ENCODE measurements around the gene MEGF8.
"Not testable (repeated sequence)": the region's sequence is repeated elsewhere in the genome, so short reads cannot be mapped to it uniquely, and the experiment has no call there.

MEGF8 gene

DNA sequence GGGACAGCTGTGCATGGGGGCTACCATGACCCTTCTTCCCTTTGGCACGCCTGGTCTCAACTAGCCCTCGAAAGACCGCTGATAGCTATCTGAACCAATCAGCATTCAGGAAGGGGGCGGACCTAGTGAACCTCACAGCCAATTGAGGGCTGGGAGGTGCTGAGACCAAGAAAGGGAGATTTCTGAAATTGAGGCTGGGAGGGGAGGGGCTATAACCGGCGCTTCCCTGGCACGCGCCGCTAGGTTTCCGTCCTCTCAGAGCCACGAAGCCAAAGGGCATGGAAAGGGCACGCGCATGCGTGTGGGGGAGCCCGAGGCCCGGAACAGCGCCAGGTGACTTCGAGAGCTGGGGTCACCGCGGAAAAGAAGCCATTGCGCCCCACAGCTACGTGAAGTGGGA, 18.8 kb upstream of the MEGF8 start:
- DNase-seq, result no peak

DNA sequence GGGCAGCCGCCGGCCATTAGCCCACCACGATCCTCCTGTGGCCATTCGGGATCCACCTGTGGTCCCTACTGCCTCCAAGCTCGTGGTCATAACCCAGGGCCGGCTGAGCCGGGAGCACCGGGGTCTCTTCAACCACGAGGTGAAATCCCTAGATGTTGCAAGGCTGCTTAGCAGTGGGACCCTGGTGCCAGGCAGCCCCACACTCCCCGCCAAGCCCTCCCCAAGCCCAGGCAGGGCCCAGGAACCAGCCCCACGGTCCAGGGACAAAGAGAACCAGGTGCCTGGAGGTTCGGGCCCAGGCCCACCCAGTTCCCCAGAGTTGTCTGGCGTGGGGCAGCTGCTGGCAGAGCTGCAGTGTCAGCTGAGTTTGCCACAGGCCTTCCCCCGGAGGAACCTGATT, 15.7 kb upstream of the MEGF8 start:
- no peak for DNase-seq

DNA sequence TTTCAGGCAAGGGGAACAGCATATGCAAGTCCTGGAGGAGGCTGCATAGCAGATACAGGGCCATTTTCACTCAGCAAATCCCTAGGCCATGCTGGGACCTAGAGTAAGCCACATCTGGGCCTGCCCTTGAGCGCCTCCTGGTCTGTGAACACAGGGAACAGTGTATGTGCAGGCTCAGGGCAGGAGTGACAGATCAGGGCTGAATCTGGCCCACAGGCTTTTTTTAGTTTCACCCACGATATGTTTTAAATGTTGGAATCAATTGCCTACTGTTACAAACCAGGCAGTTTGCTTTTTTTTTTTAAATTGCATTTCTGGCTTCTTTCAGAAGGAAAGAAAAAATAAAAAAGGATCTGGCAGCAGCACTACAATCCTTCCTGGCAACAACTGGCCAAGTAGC, 13.8 kb upstream of the MEGF8 start:
- DNase-seq, result no peak

DNA sequence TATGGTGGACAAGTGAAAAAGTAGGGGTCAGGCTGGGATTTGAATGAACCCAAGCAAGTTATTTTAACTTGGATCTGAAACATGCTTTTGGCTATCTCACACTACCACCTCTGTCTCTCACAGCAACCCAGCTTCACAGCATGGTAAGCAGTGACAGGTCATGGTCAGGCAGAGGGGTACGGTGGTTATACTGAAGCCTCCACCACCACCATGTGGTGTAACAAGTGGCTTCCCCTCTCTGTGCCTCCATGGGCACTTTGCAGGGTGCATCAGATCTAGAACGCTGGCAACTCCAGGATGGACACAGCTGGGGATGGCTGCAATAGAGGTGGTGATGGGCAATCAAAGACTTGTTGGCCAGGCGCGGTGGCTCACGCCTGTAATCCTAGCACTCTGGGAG, 13.1 kb upstream of the MEGF8 start:
- no peak for DNase-seq

DNA sequence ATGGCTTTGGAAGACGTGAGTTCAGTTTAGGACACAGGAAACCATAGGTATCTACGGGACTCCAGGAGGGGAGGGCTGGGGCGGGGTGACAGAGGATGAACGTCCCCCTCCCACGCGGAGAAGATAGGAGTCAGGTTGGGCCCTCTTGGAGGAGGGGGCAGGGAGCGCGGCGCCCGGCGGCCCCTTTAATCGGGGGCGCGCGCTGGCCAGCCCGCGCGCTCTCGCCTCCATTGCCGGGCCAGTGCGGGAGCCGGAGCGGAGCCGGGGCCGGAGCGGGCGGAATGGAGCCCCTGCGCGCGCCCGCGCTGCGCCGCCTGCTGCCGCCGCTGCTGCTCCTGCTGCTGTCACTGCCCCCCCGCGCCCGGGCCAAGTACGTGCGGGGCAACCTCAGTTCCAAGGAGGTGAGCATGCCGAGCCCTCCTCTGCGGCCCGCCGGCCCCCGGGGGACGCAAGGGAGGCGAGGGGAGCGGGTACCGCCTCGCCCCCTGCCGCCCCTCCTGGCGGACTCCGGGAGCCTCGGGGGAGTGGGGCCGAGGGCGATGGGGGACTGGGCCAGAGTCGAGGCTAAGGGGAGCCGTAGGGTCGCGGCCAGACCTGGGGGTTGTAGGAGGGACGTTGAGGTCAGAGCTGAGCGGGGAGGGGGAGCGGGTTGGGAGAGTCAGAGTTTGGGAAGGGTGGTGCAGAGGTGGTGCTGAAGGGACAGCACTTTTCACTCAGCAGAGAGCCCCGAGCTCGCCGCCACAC, 12.2 kb upstream of the MEGF8 start, which contains the start of gene TMEM145:
TMEM145 (plus strand) TSS at position 214 of the 744 bp plus-strand sequence; CDS start at position 282, 68 bp downstream.
- peak; percentile 68 for DNase-seq

DNA sequence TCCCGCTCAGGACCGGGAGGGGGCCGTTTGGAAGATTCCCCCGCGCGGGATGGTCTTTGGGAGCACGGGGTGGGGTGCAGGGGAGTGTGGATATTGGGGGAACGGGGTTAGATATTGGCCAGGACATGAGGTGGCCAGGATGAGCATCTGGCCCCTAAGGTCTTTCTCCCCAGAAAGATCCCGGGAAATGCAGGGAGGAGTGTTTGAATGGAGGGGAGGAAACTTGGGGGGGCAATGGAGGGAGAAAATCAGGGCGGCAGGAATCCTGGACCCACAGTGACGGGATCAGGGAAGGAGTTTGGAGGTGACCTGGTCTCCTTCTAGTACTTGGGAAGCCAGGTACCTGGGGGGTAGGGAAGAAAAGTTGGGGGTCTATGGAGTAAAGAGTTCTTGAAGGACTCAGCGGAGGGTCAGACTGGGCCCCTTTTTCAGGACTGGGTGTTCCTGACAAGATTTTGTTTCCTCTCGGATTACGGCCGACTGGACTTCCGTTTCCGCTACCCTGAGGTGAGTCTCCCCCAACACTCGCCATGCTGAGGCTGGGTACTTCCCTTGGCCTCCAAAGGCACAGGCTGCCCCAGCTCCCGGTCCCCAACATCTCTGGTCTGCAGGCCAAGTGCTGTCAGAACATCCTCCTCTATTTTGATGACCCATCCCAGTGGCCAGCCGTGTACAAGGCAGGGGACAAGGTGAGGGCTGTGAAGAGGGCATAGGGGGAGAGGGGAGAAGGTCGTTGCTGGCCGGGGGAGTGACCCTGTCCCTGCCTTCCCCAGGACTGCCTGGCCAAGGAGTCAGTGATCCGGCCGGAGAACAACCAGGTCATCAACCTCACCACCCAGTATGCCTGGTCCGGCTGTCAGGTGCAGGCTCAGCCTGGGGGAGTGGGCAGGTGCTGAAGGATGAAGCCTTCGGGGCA, 11.3 kb upstream of the MEGF8 start:
- no peak for DNase-seq

DNA sequence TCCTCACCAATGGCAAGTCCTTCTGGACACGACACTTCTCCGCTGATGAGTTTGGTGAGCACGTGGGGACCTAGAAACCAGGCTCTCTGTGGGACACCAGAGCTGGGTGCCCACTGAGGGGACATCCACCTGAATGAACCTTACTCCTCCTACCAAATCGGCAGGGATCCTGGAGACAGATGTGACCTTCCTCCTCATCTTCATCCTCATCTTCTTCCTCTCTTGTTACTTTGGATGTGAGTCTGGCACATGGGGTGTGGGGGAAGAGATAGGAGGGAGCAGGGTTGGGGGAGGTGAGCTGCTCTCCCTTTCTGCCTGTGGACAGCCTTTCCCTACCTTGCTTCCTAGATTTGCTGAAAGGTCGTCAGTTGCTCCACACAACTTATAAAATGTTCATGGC, 10.4 kb upstream of the MEGF8 start:
- DNase-seq, result no peak

DNA sequence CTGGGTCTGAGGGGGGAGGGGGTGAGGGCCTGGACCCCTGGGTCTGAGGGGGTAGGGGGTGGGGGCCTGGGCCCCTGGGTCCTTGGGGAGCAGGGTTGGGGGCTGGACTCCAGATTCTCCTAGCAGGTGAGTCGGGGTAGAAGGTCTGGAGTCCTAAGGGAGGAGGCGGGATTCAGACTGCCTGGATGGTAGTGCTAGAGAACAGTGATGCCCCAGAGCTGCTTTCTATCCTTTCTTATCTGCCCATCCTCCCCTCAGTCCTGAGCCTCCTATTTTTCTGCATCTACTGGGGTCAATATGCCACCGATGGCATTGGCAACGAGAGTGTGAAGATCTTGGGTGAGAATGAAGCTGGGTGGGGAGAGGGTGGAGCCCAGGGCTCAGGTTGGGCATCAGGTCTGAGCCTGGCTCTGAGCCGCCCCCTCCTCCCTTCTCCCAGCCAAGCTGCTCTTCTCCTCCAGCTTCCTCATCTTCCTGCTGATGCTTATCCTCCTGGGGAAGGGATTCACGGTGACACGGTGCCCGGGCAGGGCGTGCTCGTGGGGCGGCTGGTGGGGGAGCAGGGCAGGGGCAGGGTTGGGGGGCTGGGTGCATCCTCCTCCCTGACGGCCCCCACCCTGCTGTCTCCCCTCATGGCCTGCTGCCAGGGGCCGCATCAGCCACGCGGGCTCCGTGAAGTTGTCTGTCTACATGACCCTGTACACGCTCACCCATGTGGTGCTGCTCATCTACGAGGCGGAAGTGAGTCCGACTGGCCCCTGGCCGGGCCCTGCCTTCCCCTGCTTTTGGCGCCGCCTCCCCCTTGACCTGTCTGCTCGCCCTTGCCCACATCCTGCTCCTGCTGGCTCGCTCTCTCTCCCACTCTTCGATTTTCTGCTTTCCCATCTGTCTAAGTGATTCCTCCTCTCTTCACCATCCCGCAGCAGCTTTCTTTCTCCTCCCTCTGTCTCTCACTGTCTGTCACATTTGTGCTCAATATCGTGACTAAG, 8.9 kb upstream of the MEGF8 start:
- DNase-seq, result no peak

DNA sequence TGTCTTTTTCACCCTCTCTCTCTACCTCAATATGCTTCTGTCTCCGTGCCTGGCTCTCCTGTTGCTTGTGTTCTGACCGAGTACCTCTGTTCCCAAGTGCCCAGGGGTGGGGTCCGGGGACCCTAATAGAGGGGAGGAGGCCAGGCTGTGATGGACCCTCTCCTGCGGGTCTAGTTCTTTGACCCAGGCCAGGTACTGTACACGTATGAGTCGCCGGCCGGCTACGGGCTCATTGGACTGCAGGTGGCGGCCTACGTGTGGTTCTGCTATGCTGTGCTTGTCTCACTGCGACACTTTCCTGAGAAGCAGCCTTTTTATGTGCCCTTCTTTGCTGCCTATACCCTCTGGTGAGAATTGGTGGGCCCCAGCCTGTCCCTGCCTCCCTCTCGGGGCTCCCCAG, 7.9 kb upstream of the MEGF8 start:
- no peak for DNase-seq

DNA sequence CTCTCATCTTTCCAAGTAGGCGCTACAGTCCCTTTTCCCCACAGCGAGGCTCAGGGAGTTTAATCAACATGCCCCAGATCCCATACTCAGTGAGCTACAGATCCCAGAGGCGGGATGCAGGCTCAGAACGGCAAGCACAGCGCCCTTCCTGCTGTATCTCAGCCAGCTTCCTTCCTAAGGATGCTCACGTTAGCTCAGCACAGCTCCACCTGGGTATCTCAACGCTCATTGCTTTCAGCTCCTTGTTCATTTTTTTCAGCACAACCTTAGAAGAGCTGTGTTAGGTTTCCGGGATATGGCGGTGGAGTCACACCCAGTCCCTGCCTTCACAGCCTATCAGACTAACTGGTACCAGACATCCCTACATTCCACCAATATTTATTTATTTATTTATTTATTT, 3.1 kb upstream of the MEGF8 start:
- no peak for DNase-seq

DNA sequence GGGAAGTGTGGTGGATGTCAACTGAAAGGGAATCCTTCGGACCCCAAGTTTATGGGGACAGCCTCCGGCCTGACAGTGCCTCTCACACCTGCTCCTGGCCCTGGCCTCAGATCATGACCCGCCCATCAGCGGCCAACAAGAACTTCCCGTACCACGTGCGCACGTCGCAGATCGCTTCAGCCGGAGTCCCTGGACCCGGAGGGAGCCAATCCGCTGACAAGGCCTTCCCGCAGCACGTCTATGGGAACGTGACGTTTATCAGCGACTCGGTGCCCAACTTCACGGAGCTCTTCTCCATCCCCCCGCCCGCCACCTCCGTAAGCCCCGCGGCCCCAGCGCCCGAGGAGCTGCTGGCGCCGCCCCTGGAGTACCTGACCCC, 2.0 kb upstream of the MEGF8 start:
- DNase-seq, result no peak

DNA sequence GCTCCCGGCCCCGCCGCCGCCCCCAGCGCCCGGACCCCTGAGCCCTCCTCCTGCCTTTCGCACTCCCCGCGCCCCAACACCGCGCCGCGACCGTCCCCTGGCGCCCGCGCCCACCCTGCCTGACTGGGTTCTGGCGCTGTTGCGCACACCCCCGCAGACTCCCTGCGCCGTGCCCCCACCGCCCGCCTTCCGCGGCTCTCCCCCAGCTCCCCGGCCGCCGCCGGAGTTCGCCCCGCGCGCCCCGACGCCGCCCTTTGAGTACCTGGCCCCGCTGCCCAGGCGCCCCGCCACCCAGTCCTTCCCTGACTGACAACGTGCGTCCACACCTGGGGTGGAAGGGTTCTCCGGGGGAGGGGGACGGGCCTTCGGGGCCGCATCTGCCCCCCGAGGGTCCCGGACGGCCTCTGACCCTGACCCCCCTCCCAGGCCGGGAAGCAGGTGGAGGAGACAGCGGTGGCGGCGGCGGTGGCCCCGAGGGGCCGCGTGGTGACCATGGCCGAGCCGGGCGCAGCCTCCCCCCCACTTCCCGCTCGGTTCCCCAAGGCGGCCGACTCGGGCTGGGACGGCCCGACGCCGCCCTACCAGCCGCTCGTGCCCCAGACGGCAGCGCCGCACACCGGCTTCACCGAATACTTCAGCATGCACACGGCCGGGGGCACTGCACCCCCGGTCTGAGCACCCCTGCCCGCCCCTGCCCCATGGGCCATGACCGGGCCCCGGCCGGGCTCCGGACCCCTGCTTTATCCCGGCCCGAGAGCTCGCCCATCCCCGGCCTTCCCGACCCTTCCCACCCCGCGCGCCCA, 1.4 kb upstream of the MEGF8 start:
- DNase-seq, result no peak

DNA sequence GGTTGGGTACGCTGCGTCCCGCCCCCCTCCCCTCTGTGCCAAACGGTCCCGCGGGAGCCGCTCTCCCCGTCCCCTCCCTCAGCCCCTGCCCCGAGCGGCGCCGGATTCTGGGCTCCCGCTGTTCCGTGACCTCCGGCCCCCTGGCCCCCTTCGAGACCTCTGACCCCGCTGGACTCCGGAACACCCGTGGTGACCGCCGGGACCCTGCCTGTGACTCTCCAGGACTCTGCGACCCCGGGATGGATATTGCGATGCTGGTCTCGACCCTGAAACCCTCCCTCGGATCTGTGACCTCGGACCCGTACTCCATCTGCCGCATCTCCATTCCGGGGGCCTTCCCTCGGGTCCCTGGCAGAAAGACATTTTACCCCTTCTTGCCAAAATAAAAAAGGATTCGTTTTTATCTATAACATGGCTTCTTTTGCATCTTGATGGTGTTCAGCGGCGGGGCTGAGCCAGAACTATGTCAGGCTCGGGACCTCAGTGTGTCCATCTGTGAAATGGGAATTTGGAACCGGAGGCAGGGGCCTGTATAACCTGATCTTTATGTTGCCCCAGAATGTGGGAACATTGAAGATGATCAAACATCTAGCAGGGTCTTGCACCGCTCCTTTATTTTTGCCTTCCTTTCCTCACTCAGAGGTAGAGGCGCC, 654 bp upstream of the MEGF8 start:
- no peak for DNase-seq

DNA sequence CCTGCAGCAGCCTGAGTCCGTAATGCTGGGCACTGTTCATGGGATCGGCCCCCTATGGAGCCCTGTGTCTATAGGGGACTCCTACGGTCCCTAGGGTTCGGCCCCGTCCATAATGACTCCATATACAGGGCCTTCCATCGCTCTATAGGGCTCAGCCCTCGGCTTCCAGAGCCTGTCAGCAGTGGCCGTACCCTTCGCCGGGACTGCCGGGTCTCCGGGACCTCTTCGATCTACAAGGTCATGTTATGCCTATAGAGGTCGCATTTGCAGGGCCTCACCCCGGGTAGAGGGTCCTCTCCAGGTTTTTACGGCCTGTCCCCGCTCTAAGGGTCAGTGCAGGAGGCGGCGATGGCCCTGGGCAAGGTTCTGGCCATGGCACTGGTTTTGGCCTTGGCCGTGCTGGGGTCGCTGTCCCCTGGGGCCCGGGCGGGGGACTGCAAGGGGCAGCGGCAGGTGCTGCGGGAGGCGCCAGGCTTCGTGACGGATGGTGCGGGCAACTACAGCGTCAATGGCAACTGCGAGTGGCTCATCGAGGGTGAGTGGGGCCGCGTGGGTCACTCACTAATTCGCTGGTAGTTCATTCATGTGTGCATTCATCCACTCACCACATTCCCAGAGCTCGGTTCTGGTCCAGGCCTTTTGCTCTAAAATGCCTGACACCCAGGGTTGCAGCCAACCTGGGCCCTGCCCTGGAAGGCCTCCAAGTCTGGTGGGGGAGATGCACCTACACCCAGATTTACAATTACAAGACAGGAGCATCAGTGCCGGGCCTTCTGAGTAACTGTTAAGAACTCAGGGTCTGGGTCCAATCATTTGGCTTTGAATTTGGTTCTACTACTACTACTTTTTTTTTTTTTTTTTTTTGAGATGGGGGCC, 699 bp downstream of the MEGF8 start:
- DNase-seq, result no peak

DNA sequence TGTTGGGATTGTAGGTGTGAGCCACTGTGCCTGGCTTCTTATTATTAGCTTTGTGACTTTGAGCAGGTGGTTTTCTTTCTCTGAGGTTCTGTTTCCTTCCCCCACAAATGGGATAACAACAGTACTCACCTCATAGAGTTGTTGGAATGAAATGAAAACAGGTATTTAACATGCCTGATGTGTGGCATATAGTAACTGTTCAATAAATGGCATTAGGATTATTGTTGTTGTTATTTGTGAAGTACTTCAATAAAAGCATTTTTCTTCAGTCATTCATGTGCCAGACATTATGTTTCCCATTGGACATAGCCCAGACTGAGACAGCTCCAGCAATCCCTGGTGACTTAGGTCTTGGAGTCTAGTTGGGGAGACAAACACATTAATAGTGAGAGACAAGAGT, 1.5 kb downstream of the MEGF8 start:
- no peak for DNase-seq

DNA sequence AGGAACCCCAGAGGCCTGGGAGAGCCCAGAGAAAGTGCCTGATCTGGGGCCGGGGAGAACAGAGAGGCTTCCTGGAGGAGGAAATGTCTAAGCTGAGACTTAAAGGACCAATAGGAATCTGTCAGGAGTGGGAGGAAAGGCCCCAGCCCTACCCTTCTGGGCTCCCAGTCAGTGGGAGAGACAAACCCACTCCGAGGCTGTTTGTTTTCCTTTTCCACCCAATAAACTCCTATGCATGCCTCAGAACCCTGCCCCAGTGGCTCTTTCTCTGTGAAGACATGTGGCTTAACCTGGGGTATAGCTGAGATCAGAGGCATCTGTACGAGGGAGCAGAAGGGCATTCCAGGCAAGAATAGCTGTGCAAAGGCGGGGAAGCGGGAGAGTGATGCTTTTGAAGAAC, 1.9 kb downstream of the MEGF8 start:
- no peak for DNase-seq

DNA sequence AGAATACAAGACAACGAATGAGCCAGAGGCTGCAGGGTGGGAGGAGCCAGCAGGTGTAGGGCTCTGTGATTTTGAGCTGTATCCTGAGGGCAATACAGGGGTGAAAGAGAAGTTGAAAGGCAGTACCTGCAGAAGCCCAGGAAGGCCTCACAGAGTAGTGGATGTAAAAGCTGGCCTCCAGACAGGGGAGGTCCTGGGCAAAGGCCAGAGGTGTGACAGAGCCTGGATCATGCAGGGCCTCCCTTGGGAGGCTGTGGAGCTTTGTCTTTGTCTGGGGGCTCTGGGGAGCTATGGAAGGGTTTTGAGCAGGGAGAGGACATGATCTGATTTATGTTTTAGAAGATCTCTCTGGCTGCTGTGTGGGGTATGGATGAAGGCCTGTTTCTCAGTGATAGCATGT, 2.7 kb downstream of the MEGF8 start:
- no peak for DNase-seq

DNA sequence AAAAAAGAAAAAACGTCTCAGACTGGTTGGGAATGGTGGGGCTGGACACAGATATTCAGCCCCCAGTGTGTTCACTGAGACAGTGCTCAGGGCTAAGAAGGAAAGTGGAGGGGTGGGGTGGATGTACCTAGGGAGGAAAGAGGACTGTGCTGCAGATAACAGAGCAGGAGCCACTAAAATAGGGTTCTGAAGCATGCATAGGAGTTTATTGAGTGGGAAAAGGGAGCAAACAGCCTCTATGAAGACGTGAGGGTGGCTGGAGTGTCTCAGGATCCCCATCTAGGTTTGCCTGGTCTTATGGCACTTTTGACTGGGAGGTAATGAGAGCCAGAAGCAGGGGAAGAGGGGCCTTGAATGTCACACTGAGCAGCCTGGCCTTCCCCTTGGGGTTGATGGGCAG, 3.4 kb downstream of the MEGF8 start:
- no peak for DNase-seq

DNA sequence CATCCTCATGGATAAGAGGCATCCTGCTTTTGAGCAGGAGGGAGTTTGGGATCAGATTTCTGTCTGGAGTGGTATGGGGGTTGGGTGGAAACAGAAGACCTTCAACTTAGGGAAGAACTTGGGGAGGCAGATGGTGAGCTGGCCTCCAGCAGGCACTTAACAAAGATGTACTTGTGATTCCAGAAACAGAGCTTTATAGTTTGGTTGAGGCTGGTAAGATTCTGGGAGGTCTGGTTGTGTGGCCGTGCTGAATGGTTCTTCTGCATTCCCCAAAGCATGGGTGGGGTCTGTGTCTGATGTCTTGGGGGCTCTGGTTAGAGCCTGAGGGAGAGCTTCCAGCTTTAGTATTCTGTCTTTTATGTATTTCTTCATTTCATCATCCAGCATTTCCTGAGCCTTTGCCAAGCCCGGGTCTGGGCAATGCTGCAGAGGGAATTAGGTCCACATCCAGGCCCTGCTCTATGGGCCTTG, 4.8 kb downstream of the MEGF8 start:
- DNase-seq, result no peak

DNA sequence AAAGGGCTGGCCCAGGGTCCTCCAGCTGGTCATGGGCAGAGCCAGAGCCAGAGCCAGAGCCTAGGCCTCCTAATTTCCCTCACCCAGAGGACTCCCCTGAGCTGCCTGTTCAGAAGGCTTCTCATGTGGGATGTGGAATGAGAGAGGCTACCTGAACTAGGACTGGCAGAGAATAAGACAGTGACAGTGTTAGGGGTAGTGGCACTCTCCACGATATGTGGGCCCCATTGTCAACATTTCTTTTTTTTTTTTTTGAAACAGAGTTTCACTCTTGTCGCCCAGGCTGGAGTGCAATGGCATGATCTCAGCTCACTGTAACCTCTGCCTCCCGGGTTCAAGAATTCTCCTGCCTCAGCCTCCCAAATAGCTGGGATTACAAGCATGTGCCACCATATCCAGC, 5.9 kb downstream of the MEGF8 start:
- not testable (repeated sequence) for DNase-seq

Measured in midbrain (tissue), 1 donor.